PC-3 (cell line): Measurements from ENCODE around the gene PLK5. TPM values are rescaled to one million over a fixed set of nuclear protein-coding genes. Genes with fewer than 3 reads are reported as not detected.

ENCODE experiments used
- ATAC-seq: fragments of 200-7000 bp; cut with Tn5 transposase; 2 replicates; pipeline ENCODE4 v1.9.1; 2020; ENCODE audit warnings: mild to moderate bottlenecking, moderate library complexity
- BruUV-seq: library from RNA; stranded (reverse); fragments of 400-500 nt; replicated peaks from 2 replicates; lab custom pipeline; 2021; lab: Mats Ljungman, UMichigan
- CTCF ChIA-PET: fragments of 300-600 bp; sonication (Branson Sonifier 250); formaldehyde crosslinking; loops from one replicate; lab custom pipeline; 2022; ENCODE audit warnings: antibody characterized with exemption; lab: Charles Lee
- POLR2A ChIA-PET: fragments of 300-600 bp; sonication (Branson Sonifier 250); formaldehyde crosslinking; loops from one replicate; lab custom pipeline; 2022; ENCODE audit warnings: antibody characterized with exemption; ENCODE audit not compliant: unreplicated experiment; lab: Charles Lee
- DNase-seq: peaks from one replicate; pipeline ENCODE4 v3.0.0-alpha.2; 2015
- H2AFZ ChIP-seq: fragments of 300-600 bp; sonication (generic); 2 replicates; pipeline ENCODE4 v1.6.0; 2016; ENCODE audit warnings: antibody characterized with exemption, low read length
- H3F3A ChIP-seq: fragments of 300-600 bp; sonication (generic); one replicate; pipeline ENCODE4 v1.6.0; 2017; ENCODE audit warnings: antibody characterized with exemption, low read length, control low read depth, mild to moderate bottlenecking; ENCODE audit not compliant: unreplicated experiment
- H3K27ac ChIP-seq: fragments of 300-600 bp; sonication (generic); 2 replicates; pipeline ENCODE4 v1.5.1; 2016; ENCODE audit warnings: mild to moderate bottlenecking, low read length
- H3K27me3 ChIP-seq: fragments of 300-600 bp; sonication (generic); 2 replicates; pipeline ENCODE4 v1.6.1; 2016; ENCODE audit warnings: low read length, mixed read lengths
- H3K36me3 ChIP-seq: fragments of 300-600 bp; sonication (generic); 2 replicates; pipeline ENCODE4 v1.6.1; 2016; ENCODE audit warnings: low read depth, mixed run types, low read length, mixed read lengths
- H3K4me1 ChIP-seq: fragments of 300-600 bp; sonication (generic); 2 replicates; pipeline ENCODE4 v1.5.1; 2016; ENCODE audit warnings: low read length; ENCODE audit not compliant: insufficient read depth
- H3K4me2 ChIP-seq: fragments of 300-600 bp; sonication (generic); 2 replicates; pipeline ENCODE4 v1.6.0; 2016; ENCODE audit warnings: low read length
- H3K4me3 ChIP-seq: fragments of 300-600 bp; sonication (generic); 2 replicates; pipeline ENCODE4 v1.5.1; 2016; ENCODE audit warnings: mild to moderate bottlenecking, low read length, mixed read lengths
- H3K79me2 ChIP-seq: fragments of 300-600 bp; sonication (generic); 2 replicates; pipeline ENCODE4 v1.6.1; 2017; ENCODE audit warnings: low read length, mixed read lengths
- H3K9ac ChIP-seq: fragments of 300-600 bp; sonication (generic); 2 replicates; pipeline ENCODE4 v1.6.0; 2016; ENCODE audit warnings: mild to moderate bottlenecking, low read length
- H3K9me2 ChIP-seq: fragments of 300-600 bp; sonication (generic); replicated peaks from 2 replicates; pipeline ENCODE4 v1.6.1; 2016; ENCODE audit warnings: mixed run types, low read length, mixed read lengths
- H3K9me3 ChIP-seq: fragments of 300-600 bp; sonication (generic); 2 replicates; pipeline ENCODE4 v1.6.1; 2016; ENCODE audit warnings: low read length, mixed read lengths
- H4K20me1 ChIP-seq: fragments of 300-600 bp; sonication (generic); 2 replicates; pipeline ENCODE4 v1.6.1; 2016; ENCODE audit warnings: low read length, mixed read lengths
- EZH2 ChIP-seq: fragments of 300-600 bp; sonication (generic); IDR thresholded peaks from one replicate; pipeline ENCODE4 v1.6.1; 2017; ENCODE audit warnings: antibody characterized with exemption, mild to moderate bottlenecking, low read length; ENCODE audit not compliant: unreplicated experiment
- EZH2phosphoT487 ChIP-seq: fragments of 300-600 bp; sonication (generic); IDR thresholded peaks from 2 replicates; pipeline ENCODE4 v1.6.1; 2018; ENCODE audit warnings: mild to moderate bottlenecking, antibody characterized with exemption, low read length, borderline replicate concordance
- intact Hi-C: fragments of 100-400 bp; cut with micrococcal nuclease; formaldehyde crosslinking; loops from 2 replicates; pipeline ENCODE4 v1.9.0; 2023
- total RNA-seq: library from RNA; depleted of rRNA; stranded (reverse); fragments of >200 nt; gene quantifications from 2 replicates; pipeline ENCODE4 v1.2.3, GENCODE V29; 2014
- TF ChIP-seq, protein P1 (sequence below): fragments of 300-600 bp; sonication (generic); conservative IDR thresholded peaks from 2 replicates; pipeline ENCODE4 v1.5.1; 2017; ENCODE audit warnings: antibody characterized with exemption, low read depth, mild to moderate bottlenecking, low read length

PLK5 gene
- total RNA-seq, 1 experiment from 2014 or later = not detected

DNA sequence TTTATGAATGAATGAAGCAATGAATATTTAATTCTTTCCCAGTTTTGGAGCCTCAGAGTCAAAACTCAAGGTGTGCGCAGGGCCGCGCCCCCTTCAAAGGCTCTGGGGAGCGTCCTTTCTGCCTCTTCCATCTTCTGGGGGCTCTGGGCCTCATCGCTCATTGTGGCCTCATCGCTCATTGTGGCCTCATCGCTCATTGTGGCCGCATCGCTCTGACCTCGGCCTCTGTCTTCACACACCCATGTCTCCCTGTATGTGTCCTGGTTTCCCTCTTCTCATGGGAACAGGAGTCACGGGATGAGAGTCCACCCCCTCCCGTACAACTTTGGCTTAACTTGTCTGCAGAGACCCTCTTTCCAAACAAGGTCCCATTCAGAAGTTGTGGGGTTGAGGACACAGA lies 47.5 kb downstream of the PLK5 start:
- TF ChIP-seq, protein P1, sequence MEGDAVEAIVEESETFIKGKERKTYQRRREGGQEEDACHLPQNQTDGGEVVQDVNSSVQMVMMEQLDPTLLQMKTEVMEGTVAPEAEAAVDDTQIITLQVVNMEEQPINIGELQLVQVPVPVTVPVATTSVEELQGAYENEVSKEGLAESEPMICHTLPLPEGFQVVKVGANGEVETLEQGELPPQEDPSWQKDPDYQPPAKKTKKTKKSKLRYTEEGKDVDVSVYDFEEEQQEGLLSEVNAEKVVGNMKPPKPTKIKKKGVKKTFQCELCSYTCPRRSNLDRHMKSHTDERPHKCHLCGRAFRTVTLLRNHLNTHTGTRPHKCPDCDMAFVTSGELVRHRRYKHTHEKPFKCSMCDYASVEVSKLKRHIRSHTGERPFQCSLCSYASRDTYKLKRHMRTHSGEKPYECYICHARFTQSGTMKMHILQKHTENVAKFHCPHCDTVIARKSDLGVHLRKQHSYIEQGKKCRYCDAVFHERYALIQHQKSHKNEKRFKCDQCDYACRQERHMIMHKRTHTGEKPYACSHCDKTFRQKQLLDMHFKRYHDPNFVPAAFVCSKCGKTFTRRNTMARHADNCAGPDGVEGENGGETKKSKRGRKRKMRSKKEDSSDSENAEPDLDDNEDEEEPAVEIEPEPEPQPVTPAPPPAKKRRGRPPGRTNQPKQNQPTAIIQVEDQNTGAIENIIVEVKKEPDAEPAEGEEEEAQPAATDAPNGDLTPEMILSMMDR = no peak
- TF ChIP-seq EZH2phosphoT487 (no peak), EZH2 (no peak)
- Histone ChIP-seq H3K36me3 (no peaks in the 10 kb centered on the region), H3K4me2 (no peak overlapping the region), H3K27ac (no peak overlapping the region), H3K9me3 (no peaks in the 10 kb centered on the region), H3K27me3 (no peaks in the 10 kb centered on the region), H3K9ac (no peak overlapping the region), H3F3A (no peaks in the 10 kb centered on the region), H3K9me2 (no peaks in the 10 kb centered on the region), H3K4me3 (no peak overlapping the region), H4K20me1 (no peaks in the 10 kb centered on the region), H3K79me2 (peaks cover 4% of the 10 kb centered on the region; the same call in 1 of the 2 replicates), H2AFZ (no peak overlapping the region), H3K4me1 (no peaks in the 10 kb centered on the region; the same call in 1 of the 2 replicates)
- DNase-seq = no peak
- ChIA-PET CTCF (no interaction called here), POLR2A (no interaction called here)
- intact Hi-C loops = no loop called here
- ATAC-seq = no peak
- no TSS peak for BruUV-seq

DNA sequence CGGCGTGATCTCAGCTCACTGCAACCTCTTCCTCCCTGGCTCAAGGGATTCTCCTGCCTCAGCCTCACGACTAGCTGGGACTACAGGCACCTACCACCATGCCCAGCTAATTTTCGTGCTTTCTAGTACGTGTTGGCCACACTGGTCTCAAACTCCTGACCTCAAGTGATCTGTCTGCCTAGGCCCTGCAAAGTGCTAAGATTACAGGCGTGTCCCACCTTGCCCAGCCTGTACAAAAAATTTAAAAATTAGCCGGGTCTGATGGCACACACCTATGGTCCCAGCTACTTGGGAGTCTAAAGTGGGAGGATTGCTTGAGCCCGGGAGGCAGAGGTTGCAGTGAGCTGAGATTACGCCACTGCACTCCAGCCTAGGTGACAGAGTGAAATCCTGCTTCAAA lies 48.9 kb downstream of the PLK5 start:
- intact Hi-C loops = no loop called here
- Histone ChIP-seq H3K4me1 (no peaks in the 10 kb centered on the region; the same call in 1 of the 2 replicates), H3K4me2 (no peak overlapping the region), H3K4me3 (no peak overlapping the region), H3K27ac (no peak overlapping the region), H3K36me3 (no peaks in the 10 kb centered on the region), H2AFZ (no peak overlapping the region), H3K9me2 (no peaks in the 10 kb centered on the region), H3F3A (no peaks in the 10 kb centered on the region), H3K27me3 (no peaks in the 10 kb centered on the region), H3K79me2 (no peaks in the 10 kb centered on the region), H4K20me1 (no peaks in the 10 kb centered on the region), H3K9ac (no peak overlapping the region), H3K9me3 (no peaks in the 10 kb centered on the region)
- ChIA-PET CTCF (no interaction called here), POLR2A (no interaction called here)
- ATAC-seq (no peak), DNase-seq (no peak)
- BruUV-seq = no TSS peak
- TF ChIP-seq, protein P1 = no peak
- TF ChIP-seq EZH2phosphoT487 (no peak), EZH2 (no peak)

DNA sequence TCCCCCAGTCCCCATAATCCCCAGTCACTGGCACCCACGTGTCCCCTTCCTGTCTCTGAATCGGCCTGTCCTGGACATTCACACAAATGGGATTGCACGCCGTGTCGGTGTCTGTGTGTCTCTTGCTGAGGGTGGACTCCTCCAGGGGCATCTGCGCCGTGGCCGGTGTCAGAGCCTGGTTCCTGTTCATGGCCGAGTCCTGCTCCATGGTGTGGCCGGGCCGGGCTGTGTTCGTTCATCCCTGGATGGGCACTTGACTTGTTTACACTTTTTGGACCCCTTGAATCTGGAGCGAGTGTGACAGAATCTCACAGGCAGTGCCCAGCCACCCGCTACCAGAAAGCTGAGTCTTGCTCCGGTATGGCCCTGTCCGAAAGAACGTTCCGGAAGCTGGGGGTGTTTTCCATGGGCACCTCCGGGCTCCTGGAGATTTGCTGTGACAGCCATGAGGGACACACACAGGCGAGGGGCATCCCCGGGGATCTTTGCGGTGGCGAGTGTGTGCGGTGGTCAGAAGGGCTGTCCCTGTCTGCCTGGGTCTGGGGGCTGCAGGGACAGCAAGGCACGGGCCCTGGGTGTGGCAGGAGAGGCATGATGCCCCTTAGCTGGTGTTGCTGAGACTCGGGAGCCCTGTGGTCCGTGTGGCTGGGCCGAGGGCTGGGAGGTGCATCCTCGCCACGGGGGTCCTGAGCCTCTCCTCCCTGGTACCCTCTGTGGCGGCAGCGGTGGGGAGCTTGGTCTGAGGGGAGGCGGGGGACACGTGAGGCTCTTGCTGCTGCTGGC lies 50.7 kb downstream of the PLK5 start:
- no peak overlapping the region for H3K9ac ChIP-seq
- intact Hi-C loops = no loop called here
- no peaks in the 10 kb centered on the region for H3K79me2 ChIP-seq
- TF ChIP-seq EZH2 (no peak), EZH2phosphoT487 (no peak)
- TF ChIP-seq, protein P1 = no peak
- no peak overlapping the region for H2AFZ ChIP-seq
- no peak for DNase-seq
- H3K9me3 ChIP-seq = no peaks in the 10 kb centered on the region
- H3K27ac ChIP-seq = no peak overlapping the region
- ChIA-PET CTCF (no interaction called here), POLR2A (no interaction called here)
- no peak for ATAC-seq
- no peak overlapping the region for H3K4me2 ChIP-seq
- H3K36me3 ChIP-seq = no peaks in the 10 kb centered on the region
- H3F3A ChIP-seq = no peaks in the 10 kb centered on the region
- H3K4me3 ChIP-seq = no peak overlapping the region
- BruUV-seq = no TSS peak
- no peaks in the 10 kb centered on the region for H3K9me2 ChIP-seq
- H3K27me3 ChIP-seq = no peaks in the 10 kb centered on the region
- no peaks in the 10 kb centered on the region for H4K20me1 ChIP-seq
- no peaks in the 10 kb centered on the region for H3K4me1 ChIP-seq
